ENCODE results near the gene NCF2.

NCF2 gene

GRCh38 chr1:183533617-183534174 is 56.6 kb downstream of the NCF2 start:
- Mint-ChIP-seq H3K4me3 (no peak overlapping the region), H3K4me1 (ENCODE audit: low read depth) (peaks cover 8% of the 10 kb centered on the region), H3K27me3 (no peaks in the 10 kb centered on the region), H3K36me3 (ENCODE audit: low read depth) (peaks cover 93% of the 10 kb centered on the region), H3K27ac (no peak overlapping the region), H3K9me3 (no peaks in the 10 kb centered on the region)
- DNase-seq: no peak

- DNase-seq: no peak
- Mint-ChIP-seq H3K27me3 (no peaks in the 10 kb centered on the region), H3K4me3 (no peak overlapping the region), H3K27ac (peak overlapping the region; percentile 9), H3K9me3 (no peaks in the 10 kb centered on the region), H3K4me1 (ENCODE audit: low read depth) (peaks cover 6% of the 10 kb centered on the region), H3K36me3 (ENCODE audit: low read depth) (peaks cover 84% of the 10 kb centered on the region)
Observed at GRCh38 chr1:183528577-183528976, 61.7 kb downstream of the NCF2 start.

- peaks cover 10% of the 10 kb centered on the region for H3K4me1 Mint-ChIP-seq (ENCODE audit: low read depth)
- no peak overlapping the region for H3K27ac Mint-ChIP-seq
- no peaks in the 10 kb centered on the region for H3K27me3 Mint-ChIP-seq
- H3K36me3 Mint-ChIP-seq (ENCODE audit: low read depth): peaks cover 82% of the 10 kb centered on the region
- H3K4me3 Mint-ChIP-seq: no peak overlapping the region
- no peak for DNase-seq
- H3K9me3 Mint-ChIP-seq: no peaks in the 10 kb centered on the region
Observed at GRCh38 chr1:183522104-183522503, 68.2 kb downstream of the NCF2 start.

- H3K36me3 Mint-ChIP-seq (ENCODE audit: low read depth): peaks cover 89% of the 10 kb centered on the region
- DNase-seq: no peak
- H3K27me3 Mint-ChIP-seq: no peaks in the 10 kb centered on the region
- H3K9me3 Mint-ChIP-seq: no peaks in the 10 kb centered on the region
- H3K4me3 Mint-ChIP-seq: no peak overlapping the region
- no peak overlapping the region for H3K27ac Mint-ChIP-seq
- peaks cover 10% of the 10 kb centered on the region for H3K4me1 Mint-ChIP-seq (ENCODE audit: low read depth)
Observed at GRCh38 chr1:183520379-183520778, 69.9 kb downstream of the NCF2 start.

- H3K4me1 Mint-ChIP-seq (ENCODE audit: low read depth): peaks cover 23% of the 10 kb centered on the region
- H3K36me3 Mint-ChIP-seq (ENCODE audit: low read depth): peaks cover 82% of the 10 kb centered on the region
- no peaks in the 10 kb centered on the region for H3K27me3 Mint-ChIP-seq
- H3K9me3 Mint-ChIP-seq: no peaks in the 10 kb centered on the region
- no peak overlapping the region for H3K4me3 Mint-ChIP-seq
- no peak overlapping the region for H3K27ac Mint-ChIP-seq
- DNase-seq: no peak
Observed at GRCh38 chr1:183517401-183517800, 72.9 kb downstream of the NCF2 start.

- no peaks in the 10 kb centered on the region for H3K27me3 Mint-ChIP-seq
- no peak overlapping the region for H3K4me3 Mint-ChIP-seq
- no peak for DNase-seq
- peaks cover 24% of the 10 kb centered on the region for H3K4me1 Mint-ChIP-seq (ENCODE audit: low read depth)
- no peaks in the 10 kb centered on the region for H3K9me3 Mint-ChIP-seq
- H3K36me3 Mint-ChIP-seq (ENCODE audit: low read depth): peaks cover 78% of the 10 kb centered on the region
- H3K27ac Mint-ChIP-seq: no peak overlapping the region
Observed at GRCh38 chr1:183516725-183517124, 73.5 kb downstream of the NCF2 start.

GRCh38 chr1:183515002-183515689 is 75.1 kb downstream of the NCF2 start:
- Mint-ChIP-seq H3K9me3 (no peaks in the 10 kb centered on the region), H3K36me3 (ENCODE audit: low read depth) (peaks cover 63% of the 10 kb centered on the region), H3K27ac (peak overlapping the region; percentile 6), H3K27me3 (no peaks in the 10 kb centered on the region), H3K4me1 (ENCODE audit: low read depth) (peaks cover 27% of the 10 kb centered on the region), H3K4me3 (no peak overlapping the region)
- DNase-seq: no peak

GRCh38 chr1:183514235-183514634 is 76.0 kb downstream of the NCF2 start:
- Mint-ChIP-seq H3K9me3 (no peaks in the 10 kb centered on the region), H3K4me1 (ENCODE audit: low read depth) (peaks cover 26% of the 10 kb centered on the region), H3K4me3 (no peak overlapping the region), H3K27me3 (no peaks in the 10 kb centered on the region), H3K27ac (no peak overlapping the region), H3K36me3 (ENCODE audit: low read depth) (peaks cover 60% of the 10 kb centered on the region)
- DNase-seq: no peak

GRCh38 chr1:183512450-183512849 is 77.8 kb downstream of the NCF2 start:
- Mint-ChIP-seq H3K4me1 (ENCODE audit: low read depth) (peaks cover 32% of the 10 kb centered on the region), H3K9me3 (no peaks in the 10 kb centered on the region), H3K27me3 (no peaks in the 10 kb centered on the region), H3K36me3 (ENCODE audit: low read depth) (peaks cover 54% of the 10 kb centered on the region), H3K27ac (no peak overlapping the region), H3K4me3 (no peak overlapping the region)
- no peak for DNase-seq

GRCh38 chr1:183508694-183509093 is 81.6 kb downstream of the NCF2 start:
- H3K27ac Mint-ChIP-seq: no peak overlapping the region
- peaks cover 23% of the 10 kb centered on the region for H3K4me1 Mint-ChIP-seq (ENCODE audit: low read depth)
- H3K27me3 Mint-ChIP-seq: no peaks in the 10 kb centered on the region
- no peak for DNase-seq
- peaks cover 19% of the 10 kb centered on the region for H3K36me3 Mint-ChIP-seq (ENCODE audit: low read depth)
- H3K9me3 Mint-ChIP-seq: no peaks in the 10 kb centered on the region
- H3K4me3 Mint-ChIP-seq: no peak overlapping the region

- H3K27ac Mint-ChIP-seq: no peak overlapping the region
- peaks cover 18% of the 10 kb centered on the region for H3K36me3 Mint-ChIP-seq (ENCODE audit: low read depth)
- peaks cover 34% of the 10 kb centered on the region for H3K4me1 Mint-ChIP-seq (ENCODE audit: low read depth)
- no peak for DNase-seq
- H3K27me3 Mint-ChIP-seq: no peaks in the 10 kb centered on the region
- no peaks in the 10 kb centered on the region for H3K9me3 Mint-ChIP-seq
- H3K4me3 Mint-ChIP-seq: no peak overlapping the region
Observed at GRCh38 chr1:183506561-183506960, 83.7 kb downstream of the NCF2 start.
